HEK293 (cell line): ENCODE measurements around the gene MIS18A.

Experiments used
- BCL11A ChIP-seq: fragments of 450-650 bp; formaldehyde crosslinking; IDR thresholded peaks from 2 replicates; pipeline ENCODE4 v1.5.1; 2016; ENCODE audit warnings: low read depth, missing biosample characterization, missing genetic modification characterization
- EGR2 ChIP-seq: fragments of 450-650 bp; formaldehyde crosslinking; IDR thresholded peaks from 2 replicates; pipeline ENCODE4 v1.5.1; 2016; ENCODE audit warnings: low read depth, missing biosample characterization, missing genetic modification characterization
- GLI2 ChIP-seq: fragments of 450-650 bp; formaldehyde crosslinking; IDR thresholded peaks from 2 replicates; pipeline ENCODE4; 2017; ENCODE audit warnings: missing biosample characterization, missing genetic modification characterization, low read depth, borderline replicate concordance
- KLF16 ChIP-seq: fragments of 450-650 bp; formaldehyde crosslinking; IDR thresholded peaks from 2 replicates; pipeline ENCODE4 v1.5.1; 2017; ENCODE audit warnings: missing biosample characterization, missing genetic modification characterization
- TCF7L2 ChIP-seq: IDR thresholded peaks from 2 replicates; pipeline ENCODE4 v1.6.1; 2011; ENCODE audit warnings: low read depth, mild to moderate bottlenecking, inconsistent platforms, low read length, moderate library complexity, borderline replicate concordance
- ZFP37 ChIP-seq: fragments of 450-650 bp; formaldehyde crosslinking; IDR thresholded peaks from 2 replicates; pipeline ENCODE4 v1.5.1; 2016; ENCODE audit warnings: missing biosample characterization, missing genetic modification characterization
- ZNF394 ChIP-seq: fragments of 450-650 bp; formaldehyde crosslinking; IDR thresholded peaks from 2 replicates; pipeline ENCODE4 v1.5.1; 2016; ENCODE audit warnings: missing biosample characterization, missing genetic modification characterization, mild to moderate bottlenecking, moderate library complexity, borderline replicate concordance
- ZNF558 ChIP-seq: fragments of 450-650 bp; formaldehyde crosslinking; IDR thresholded peaks from 2 replicates; pipeline ENCODE4 v1.5.1; 2016; ENCODE audit warnings: missing biosample characterization, missing genetic modification characterization
- ZNF776 ChIP-seq: fragments of 450-650 bp; formaldehyde crosslinking; IDR thresholded peaks from 2 replicates; pipeline ENCODE4 v1.5.0; 2017; ENCODE audit warnings: missing biosample characterization, missing genetic modification characterization, borderline replicate concordance
- TF ChIP-seq, protein P1 (sequence below): fragments of 450-650 bp; formaldehyde crosslinking; IDR thresholded peaks from 2 replicates; pipeline ENCODE4 v1.5.1; 2016; ENCODE audit warnings: missing biosample characterization, missing genetic modification characterization
- TF ChIP-seq, protein P2 (sequence below): fragments of 450-650 bp; formaldehyde crosslinking; IDR thresholded peaks from 2 replicates; pipeline ENCODE4 v1.5.1; 2016; ENCODE audit warnings: missing biosample characterization, missing genetic modification characterization

DNA sequence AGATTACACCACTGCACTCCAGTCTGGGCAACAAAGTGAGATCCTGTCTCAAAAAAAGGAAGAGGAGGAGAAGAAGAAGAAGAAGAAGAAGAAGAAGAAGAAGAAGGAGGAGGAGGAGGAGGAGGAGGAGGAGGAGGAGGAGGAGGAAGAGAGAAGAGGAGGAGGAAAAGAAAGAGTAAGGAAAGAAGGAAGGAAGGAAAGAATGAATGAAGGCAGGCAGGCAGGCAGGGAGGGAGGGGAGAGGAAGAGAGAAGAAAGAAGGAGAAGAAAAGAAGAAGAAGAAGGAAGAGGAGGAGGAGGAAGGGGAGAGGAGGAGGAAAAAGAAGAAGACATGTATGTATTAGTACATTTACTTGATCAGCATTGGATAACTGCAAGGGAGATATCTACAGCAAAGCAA is 26.7 kb downstream of the MIS18A start:
- TF ChIP-seq EGR2 (tag by site-specific recombination) (no peak), GLI2 (tag by site-specific recombination) (no peak), ZNF558 (tag by site-specific recombination) (no peak), ZFP37 (tag by site-specific recombination) (no peak), BCL11A (tag by site-specific recombination) (no peak), KLF16 (tag by site-specific recombination) (no peak), TCF7L2 (no peak), ZNF776 (no peak), ZNF394 (no peak)
- TF ChIP-seq, protein P1, sequence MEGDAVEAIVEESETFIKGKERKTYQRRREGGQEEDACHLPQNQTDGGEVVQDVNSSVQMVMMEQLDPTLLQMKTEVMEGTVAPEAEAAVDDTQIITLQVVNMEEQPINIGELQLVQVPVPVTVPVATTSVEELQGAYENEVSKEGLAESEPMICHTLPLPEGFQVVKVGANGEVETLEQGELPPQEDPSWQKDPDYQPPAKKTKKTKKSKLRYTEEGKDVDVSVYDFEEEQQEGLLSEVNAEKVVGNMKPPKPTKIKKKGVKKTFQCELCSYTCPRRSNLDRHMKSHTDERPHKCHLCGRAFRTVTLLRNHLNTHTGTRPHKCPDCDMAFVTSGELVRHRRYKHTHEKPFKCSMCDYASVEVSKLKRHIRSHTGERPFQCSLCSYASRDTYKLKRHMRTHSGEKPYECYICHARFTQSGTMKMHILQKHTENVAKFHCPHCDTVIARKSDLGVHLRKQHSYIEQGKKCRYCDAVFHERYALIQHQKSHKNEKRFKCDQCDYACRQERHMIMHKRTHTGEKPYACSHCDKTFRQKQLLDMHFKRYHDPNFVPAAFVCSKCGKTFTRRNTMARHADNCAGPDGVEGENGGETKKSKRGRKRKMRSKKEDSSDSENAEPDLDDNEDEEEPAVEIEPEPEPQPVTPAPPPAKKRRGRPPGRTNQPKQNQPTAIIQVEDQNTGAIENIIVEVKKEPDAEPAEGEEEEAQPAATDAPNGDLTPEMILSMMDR = no peak
- TF ChIP-seq, protein P2, sequence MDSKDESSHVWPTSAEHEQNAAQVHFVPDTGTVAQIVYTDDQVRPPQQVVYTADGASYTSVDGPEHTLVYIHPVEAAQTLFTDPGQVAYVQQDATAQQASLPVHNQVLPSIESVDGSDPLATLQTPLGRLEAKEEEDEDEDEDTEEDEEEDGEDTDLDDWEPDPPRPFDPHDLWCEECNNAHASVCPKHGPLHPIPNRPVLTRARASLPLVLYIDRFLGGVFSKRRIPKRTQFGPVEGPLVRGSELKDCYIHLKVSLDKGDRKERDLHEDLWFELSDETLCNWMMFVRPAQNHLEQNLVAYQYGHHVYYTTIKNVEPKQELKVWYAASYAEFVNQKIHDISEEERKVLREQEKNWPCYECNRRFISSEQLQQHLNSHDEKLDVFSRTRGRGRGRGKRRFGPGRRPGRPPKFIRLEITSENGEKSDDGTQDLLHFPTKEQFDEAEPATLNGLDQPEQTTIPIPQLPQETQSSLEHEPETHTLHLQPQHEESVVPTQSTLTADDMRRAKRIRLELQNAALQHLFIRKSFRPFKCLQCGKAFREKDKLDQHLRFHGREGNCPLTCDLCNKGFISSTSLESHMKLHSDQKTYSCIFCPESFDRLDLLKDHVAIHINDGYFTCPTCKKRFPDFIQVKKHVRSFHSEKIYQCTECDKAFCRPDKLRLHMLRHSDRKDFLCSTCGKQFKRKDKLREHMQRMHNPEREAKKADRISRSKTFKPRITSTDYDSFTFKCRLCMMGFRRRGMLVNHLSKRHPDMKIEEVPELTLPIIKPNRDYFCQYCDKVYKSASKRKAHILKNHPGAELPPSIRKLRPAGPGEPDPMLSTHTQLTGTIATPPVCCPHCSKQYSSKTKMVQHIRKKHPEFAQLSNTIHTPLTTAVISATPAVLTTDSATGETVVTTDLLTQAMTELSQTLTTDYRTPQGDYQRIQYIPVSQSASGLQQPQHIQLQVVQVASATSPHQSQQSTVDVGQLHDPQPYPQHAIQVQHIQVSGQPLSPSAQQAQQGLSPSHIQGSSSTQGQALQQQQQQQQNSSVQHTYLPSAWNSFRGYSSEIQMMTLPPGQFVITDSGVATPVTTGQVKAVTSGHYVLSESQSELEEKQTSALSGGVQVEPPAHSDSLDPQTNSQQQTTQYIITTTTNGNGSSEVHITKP (tag by site-specific recombination) = no peak
